GM19395 (cell line): ENCODE data around the gene PLB1.

Experiments
- ATAC-seq: cut with Tn5 transposase; IDR thresholded peaks from one replicate; pipeline ENCODE4 v1.9.1; 2021; ENCODE audit warnings: mild to moderate bottlenecking, moderate library complexity; ENCODE audit not compliant: unreplicated experiment

The PLB1 gene

GRCh38 chr2:28610583-28611201 lies 114.8 kb downstream of the PLB1 start:
- ATAC-seq: no peak

- ATAC-seq: no peak
These were observed 116.4 kb downstream of the PLB1 start for GRCh38 chr2:28612131-28612812.

DNA sequence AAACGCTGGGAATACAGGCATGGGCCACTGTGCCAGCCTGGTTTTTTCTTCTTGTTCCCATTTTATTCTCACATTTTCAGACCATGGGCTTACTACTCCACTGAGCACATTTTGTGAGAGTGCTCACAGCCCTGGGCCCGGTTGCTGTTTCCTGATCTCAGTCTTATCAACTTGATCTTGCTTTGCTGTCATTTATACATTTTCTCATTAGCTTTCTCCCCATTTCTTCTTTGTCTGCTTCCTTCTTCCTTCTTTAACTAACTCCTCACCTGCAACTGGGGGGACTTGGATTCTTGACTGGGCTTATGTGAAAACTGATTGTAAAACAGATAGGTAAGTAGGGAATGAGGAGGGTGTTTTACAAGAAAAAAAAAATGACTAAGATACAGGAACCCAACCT lies 117.3 kb downstream of the PLB1 start:
- no peak for ATAC-seq

- ATAC-seq: no peak
These were observed 118.0 kb downstream of the PLB1 start for GRCh38 chr2:28613633-28614501.

DNA sequence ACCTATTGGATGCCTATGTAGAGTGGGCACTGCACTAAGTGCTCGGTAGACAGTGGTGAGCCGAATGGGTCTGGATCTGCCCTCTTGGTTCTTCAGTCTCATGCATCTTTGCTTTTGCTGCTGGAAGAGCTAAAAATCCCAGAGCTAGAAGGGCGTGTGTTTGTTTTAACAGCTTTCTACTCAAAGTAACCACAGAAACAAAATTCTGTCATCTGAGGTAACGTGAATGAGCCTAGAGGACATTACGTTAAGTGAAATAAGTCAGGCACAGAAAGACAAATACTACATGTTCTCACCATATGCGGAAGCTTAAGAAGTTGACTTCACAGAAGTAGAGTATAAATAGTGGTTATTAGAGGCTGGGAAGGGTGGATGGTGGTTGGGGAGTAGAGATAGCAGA lies 119.8 kb downstream of the PLB1 start:
- no peak for ATAC-seq

DNA sequence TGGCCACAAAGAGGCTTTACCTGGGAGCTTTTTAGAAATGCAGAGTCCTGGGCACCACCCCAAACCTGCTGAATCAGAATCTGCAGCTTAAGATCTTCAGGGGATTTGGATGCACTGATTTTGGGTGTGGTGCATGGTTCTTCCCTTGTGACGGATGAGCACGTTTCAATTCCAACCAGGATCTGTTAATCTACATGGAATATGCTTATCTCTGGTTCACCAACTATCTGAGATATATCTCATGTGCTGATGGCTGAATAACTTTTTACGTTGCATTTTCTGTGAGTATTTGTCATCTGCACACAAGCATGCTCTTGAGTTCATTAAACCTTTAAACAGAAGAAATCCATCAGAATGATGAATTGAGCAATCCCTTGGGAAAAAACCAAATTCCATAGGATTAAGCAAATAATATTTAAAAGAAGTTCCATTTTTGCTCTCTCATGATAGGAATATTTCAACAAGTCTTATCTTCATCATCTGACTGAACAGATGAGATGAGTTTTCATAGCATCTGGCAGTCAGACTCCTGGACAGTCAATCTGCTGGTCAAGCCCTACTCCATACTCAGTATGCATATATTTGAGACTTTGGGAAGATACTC lies 120.6 kb downstream of the PLB1 start:
- no peak for ATAC-seq

DNA sequence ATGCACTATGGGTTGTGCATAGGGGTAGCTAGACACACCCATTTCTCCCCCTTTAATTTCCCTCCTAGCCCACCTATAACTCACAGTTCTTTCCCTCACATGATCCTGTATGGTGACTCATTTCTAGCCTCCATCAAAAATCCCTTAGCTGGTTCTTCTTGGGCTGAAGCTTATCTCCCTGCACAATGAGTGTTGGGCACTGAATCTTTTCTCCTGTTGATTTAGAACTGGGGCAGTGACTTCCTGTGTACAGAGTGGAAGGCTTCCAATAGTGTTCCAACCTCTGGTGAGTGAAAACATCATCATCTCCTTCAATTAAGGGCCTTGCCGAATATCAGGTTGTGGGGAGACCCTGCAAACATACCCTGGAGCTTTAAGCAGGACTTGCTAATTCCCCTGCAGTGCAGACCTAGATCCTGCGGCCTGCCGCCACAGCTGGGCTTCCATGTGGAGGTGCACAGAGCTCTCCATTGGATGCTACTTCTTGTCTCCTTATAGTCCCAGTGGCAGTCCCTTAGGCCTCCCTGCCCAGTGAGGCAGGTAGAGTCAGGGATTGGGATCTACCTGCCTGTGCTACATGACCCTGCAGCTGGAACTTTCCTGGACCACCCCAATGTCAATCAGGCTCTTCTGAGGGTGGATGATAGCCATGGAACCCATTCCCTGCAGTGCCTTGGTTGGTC lies 121.8 kb downstream of the PLB1 start:
- ATAC-seq: no peak

GRCh38 chr2:28618221-28619141 lies 122.6 kb downstream of the PLB1 start:
- ATAC-seq: no peak

DNA sequence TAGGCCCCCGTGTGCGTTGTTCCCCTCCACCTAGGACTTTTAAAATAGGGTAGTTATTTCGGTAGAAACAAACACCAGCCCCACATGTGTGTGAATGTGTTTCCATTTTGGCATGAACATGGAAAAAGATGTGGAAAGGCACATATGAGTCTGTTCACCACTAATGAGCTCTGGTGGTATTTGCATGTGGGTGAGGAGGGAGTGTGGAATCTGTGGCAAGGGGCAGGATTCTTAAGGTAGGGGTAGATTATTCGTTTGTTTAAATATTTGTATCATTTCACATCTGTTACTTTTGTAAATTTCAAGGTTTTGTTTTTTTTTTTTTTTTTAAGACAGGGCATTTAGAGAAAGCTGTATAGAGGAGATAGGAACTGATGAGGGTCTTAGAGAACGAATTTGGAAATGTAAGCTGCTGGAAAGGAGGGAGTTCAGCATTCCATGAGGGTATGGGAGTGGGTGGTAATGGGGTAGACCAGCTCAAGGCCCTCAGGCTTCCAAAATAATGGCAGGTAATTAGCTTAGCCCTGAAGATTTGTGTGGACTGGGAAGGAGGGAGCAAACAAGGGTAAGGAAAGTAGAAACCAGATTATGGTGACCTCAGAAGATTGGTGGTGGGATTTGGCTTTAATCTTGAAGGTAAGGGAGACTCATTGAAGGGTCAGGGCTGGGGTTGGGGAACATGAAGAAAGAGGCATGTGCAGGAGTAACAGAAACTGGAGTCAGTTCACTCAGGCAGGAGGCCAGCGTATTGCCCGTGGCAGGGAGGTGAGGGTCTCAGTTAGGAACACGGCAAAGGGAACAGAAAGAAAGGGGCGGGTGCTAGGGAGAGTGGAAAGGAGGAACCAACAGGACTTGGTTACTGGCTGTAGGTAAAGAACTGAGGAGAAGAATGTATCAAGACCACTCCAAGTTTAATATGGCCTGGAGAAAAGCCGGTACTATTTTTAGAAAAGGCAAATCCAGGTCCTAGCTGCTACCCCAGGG lies 123.6 kb downstream of the PLB1 start:
- no peak for ATAC-seq

- ATAC-seq: no peak
These were observed 124.5 kb downstream of the PLB1 start for GRCh38 chr2:28620291-28620793.

GRCh38 chr2:28620801-28621171 lies 124.9 kb downstream of the PLB1 start:
- ATAC-seq: no peak

- no peak for ATAC-seq
These were observed 125.6 kb downstream of the PLB1 start for GRCh38 chr2:28621172-28622100.

- ATAC-seq: no peak
These were observed 126.2 kb downstream of the PLB1 start for GRCh38 chr2:28622101-28622499.

DNA sequence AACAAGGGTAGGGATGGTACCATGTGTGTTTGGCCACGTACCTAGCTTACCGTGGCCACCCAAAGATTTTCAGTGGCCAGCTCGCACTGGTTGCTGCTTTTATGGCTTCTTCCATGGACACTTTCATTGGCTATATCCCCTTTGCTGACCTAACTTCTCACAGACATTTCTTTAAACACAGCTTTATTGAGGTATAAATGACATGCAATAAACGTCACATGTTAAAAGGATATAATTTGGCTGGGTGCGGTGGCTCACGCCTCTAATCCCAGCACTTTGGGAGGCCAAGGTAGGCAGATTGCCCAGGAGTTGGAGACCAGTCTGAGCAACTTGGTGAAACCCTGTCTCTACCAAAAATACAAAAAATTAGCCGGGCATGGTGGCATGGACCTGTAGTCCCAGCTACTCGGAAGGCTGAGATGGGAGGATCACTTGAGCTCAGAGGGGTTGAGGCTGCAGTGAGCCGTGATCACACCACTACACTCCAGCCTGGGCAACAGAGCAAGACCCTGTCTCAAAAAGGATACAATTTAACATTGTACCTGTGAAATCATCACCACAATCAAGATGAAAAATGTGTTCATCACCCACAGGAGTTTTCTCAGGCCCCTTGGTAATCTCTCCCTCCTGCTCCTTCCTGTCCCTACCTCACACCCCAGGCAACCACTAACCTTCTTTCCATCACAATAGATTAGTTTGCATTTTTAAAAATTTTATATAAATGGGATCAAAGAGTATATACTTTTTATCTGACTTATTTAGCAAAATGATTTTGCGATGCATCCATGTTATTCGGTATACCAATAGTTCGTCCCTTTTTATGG lies 127.9 kb downstream of the PLB1 start:
- ATAC-seq: no peak

- ATAC-seq: no peak
These were observed 128.6 kb downstream of the PLB1 start for GRCh38 chr2:28624436-28624792.

GRCh38 chr2:28624793-28625701 lies 129.2 kb downstream of the PLB1 start:
- no peak for ATAC-seq
